Stimulated activated CD8-positive, alpha-beta memory T cell treated with anti-CD3 and anti-CD28 coated beads, Interleukin-15, amount 100 ng/mL, for 24 hours (primary cell): ENCODE data around the gene CKAP5.
"Not testable (repeated sequence)": the region's sequence is repeated elsewhere in the genome, so short reads cannot be mapped to it uniquely, and the experiment has no call there.

Source experiments
- DNase-seq: peaks from one replicate; pipeline ENCODE4 v3.0.0-alpha.2; 2020; ENCODE audit warnings: low read depth

Gene CKAP5

DNA sequence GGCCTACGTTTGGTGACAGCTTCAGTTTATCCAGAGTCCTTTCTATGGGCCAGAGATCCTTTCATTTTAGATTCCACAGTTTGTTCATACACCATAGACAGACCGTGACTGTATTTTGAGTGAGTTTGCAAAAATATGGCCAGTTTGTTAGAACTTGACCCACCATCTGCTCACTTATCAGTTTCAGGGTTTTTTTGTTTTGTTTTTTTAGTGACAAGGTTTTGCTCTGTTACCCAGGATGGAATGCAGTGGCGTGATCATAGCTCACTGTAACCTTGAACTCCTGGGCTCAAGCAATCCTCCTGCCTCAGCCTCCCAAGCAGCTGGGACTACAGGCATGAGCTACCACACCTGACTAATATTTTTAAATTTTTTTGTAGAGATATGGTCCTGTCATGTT, 9.1 kb upstream of the CKAP5 start:
- DNase-seq: no peak

DNA sequence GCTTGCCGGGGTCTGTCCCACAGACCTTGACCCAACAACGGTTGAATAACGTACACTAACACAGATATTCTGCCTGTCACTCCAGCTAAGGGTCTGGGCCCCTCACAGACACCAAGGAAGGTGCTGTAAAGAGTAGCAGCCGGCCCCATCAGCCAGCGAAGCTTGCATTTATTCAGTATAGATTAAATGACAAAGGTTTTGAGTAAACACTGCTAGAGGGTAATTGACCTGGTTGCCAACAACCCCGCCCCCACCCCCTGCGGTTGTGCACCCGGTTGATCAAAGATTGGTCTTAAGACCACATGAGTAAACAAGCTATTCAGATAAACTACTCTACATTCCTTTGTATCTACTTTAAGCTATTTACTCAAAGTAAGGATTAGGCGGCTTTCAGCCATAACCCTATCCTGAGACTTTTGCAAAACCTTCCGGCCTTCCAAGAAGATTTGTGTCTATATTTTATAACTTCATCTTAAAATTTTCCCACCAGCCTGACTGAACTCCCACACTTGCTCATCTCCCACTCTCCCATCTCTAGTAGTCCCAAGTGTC, 4.8 kb upstream of the CKAP5 start:
- no peak for DNase-seq

GRCh38 chr11:46849631-46850030, 3.6 kb upstream of the CKAP5 start:
- no peak for DNase-seq

GRCh38 chr11:46846510-46846830, 390 bp upstream of the CKAP5 start:
- DNase-seq: no peak

- DNase-seq: no peak
Measured at GRCh38 chr11:46845440-46845739, 690 bp downstream of the CKAP5 start.

GRCh38 chr11:46840116-46840515, 6.0 kb downstream of the CKAP5 start:
- DNase-seq: no peak

- no peak for DNase-seq
Measured at GRCh38 chr11:46838501-46838900, 7.6 kb downstream of the CKAP5 start.

- DNase-seq: no peak
Measured at GRCh38 chr11:46837860-46838259, 8.2 kb downstream of the CKAP5 start.

DNA sequence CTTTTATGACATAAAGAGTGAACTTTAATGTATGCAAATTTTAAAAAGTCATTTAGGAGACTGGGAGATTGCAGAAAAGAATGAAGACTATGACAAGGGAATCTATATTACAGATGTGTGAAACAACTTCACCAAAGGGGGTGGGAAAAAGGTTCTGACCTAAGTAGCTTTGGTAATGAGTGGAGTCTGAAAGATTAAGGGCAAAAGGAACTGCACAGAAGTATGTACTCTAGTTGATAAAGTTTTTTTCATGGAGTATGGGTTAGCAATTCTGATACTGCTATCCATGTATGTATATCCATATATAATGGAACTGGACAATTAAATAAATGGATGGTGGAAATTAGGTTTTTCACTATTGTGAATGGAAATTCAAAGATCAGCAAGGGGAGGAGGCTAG, 9.2 kb downstream of the CKAP5 start:
- no peak for DNase-seq

DNA sequence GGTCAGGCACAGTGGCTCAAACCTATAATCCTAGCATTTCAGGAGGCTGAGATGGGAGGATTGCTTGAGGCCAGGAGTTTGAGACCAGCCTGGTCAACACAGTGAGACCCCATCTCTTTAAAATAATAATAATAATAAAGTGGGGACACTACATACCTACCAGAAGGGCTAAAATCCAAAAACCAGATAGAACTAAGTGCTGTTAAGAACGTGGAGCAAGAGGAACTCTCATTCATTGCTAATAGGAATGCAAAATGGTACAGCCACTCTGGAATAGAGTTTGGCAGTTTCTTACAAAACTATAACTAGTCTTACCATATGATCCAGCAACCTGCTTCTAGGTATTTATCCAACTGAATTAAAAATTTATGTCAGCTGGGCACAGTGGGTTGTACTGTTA, 9.6 kb downstream of the CKAP5 start:
- no peak for DNase-seq

GRCh38 chr11:46835897-46836296, 10.2 kb downstream of the CKAP5 start:
- DNase-seq: no peak

- no peak for DNase-seq
Measured at GRCh38 chr11:46834821-46835220, 11.3 kb downstream of the CKAP5 start.

DNA sequence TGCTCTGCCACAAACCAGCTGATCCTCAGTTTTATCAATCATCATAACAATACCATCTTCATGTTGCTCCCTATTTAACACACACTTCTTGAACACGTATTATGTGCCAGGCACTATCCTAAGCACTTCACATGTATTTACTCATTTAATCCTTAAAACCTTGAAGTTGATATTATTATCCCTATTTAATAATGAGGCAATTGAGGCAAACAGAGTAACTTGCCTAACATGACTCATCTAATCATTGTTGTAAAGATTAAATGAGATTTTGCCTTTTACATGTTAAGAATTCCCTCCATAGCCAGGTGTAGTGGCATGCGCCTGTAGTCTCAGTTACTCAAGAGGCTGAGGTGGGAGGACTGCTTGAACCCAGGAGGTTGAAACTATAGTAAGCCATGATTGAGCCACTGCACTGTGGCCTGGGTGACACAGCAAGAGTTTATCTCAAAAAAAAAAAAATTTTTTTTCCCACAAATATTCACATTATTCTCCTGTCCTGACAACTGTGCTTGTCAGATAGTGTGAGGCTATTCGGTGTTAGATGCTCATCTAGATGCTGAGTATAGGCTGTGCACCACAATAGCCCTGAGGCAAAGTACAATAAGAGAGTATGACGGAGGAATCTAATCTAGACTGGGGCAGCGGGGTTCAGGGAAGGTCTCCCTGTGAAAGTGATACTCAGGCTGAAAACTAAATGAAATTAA, 13.4 kb downstream of the CKAP5 start:
- no peak for DNase-seq

DNA sequence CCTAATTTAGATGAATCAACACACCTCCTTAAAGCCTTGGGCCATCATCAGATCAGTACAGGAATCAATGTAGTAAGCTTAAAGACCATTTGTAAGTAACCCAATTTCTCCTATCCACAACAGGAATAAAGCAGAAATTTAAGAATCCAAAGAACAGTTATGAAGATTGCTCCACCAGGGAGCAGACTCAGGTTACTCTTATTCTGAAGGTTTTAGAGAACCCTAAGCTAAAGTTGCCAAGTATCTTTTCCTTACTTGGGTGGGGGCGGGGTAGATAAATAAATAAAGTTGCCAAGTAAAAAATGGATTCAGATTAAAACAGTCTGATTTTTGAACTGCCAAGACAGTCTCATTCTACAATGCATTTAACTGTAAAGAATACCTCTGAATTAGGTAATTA, 18.1 kb downstream of the CKAP5 start:
- DNase-seq: no peak

- DNase-seq: peak; percentile 41
Measured at GRCh38 chr11:46826310-46827044, 19.6 kb downstream of the CKAP5 start.

DNA sequence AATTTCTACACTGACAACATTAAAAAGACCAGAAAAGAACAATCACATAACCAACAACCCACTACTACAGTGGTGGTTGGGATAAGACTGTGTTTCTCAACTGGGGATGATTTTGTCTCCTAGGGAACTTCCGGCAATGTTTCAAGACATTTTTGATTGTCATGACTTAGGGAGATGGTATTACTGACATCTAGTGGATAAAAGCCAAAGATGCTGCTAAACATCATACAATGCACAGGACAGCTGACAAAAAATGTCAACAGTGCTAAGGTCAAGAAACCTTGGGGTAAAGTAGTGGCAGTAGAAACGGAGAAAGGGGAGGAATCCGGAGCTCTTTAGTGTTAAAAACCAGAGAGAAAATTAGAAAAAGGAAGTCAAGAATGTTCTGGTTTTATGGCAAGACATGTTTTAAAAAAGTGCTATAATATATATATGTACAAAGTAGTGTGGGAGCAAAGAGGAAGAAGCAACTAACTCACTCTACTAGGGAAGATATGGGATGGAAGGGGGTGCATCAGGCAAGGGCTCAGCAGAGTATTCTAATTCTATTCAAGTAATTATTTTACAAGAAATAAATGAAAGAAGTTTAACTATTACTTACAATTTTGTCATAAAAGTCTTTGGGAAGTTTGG, 37.2 kb downstream of the CKAP5 start:
- no peak for DNase-seq

GRCh38 chr11:46801694-46802470, 44.2 kb downstream of the CKAP5 start:
- no peak for DNase-seq

GRCh38 chr11:46800177-46800576, 45.9 kb downstream of the CKAP5 start:
- no peak for DNase-seq

DNA sequence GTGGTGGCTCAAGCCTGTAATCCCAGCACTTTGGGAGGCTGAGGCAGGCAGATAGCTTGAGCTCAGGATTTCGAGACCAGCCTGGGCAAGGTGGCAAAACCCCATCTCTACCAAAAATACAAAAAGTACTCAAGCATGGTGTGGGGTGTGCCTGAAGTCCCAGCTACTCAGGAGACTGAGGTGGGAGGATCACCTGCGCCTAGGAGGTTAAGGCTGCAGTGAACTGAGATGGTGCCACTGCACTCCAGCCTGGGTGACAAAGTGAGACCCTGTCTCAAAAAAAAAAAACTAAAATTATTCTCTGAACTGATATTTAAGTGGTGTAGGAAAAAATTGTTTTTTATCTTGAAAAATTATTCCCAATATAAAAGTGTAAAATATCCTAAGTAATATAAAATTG, 46.4 kb downstream of the CKAP5 start:
- not testable (repeated sequence) for DNase-seq

- no peak for DNase-seq
Measured at GRCh38 chr11:46778416-46778815, 67.7 kb downstream of the CKAP5 start.

DNA sequence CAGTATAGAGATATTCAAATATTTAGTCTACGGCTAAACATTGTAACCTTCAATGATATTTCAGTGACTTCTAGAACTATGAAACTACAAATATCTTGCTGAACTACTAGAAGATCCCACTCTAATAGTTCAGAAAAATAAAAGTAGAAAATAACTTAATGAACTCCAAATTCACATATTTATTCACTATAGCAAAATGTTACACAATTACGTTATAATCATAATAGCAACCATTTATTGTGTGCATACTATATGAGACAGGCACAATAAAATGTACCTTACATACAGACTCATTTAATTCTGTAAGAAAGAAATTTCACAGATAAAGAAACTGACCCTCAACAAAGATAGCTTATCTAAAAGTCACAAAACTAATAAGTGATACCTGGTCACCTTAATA, 69.2 kb downstream of the CKAP5 start:
- DNase-seq: no peak

- DNase-seq: no peak
Measured at GRCh38 chr11:46769636-46770221, 76.4 kb downstream of the CKAP5 start.
